Measurements from ENCODE around the gene RPS6KL1.

RPS6KL1 gene

GRCh38 chr14:74948228-74949175 lies 25.4 kb upstream of the RPS6KL1 start:
- H3K4me3 ChIP-seq (ENCODE audit: low read depth, low read length) = no peak overlapping the region
- no peak for DNase-seq (ENCODE audit: low read depth)
- TF ChIP-seq, protein P1, sequence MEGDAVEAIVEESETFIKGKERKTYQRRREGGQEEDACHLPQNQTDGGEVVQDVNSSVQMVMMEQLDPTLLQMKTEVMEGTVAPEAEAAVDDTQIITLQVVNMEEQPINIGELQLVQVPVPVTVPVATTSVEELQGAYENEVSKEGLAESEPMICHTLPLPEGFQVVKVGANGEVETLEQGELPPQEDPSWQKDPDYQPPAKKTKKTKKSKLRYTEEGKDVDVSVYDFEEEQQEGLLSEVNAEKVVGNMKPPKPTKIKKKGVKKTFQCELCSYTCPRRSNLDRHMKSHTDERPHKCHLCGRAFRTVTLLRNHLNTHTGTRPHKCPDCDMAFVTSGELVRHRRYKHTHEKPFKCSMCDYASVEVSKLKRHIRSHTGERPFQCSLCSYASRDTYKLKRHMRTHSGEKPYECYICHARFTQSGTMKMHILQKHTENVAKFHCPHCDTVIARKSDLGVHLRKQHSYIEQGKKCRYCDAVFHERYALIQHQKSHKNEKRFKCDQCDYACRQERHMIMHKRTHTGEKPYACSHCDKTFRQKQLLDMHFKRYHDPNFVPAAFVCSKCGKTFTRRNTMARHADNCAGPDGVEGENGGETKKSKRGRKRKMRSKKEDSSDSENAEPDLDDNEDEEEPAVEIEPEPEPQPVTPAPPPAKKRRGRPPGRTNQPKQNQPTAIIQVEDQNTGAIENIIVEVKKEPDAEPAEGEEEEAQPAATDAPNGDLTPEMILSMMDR (IDR thresholded peaks at IDR 0.05; ENCODE audit: low read depth, low read length, missing control alignments) = no peak
- in situ Hi-C loops (cut with HindIII; ENCODE audit: low sequenced_read_pairs) = no loop called here

DNA sequence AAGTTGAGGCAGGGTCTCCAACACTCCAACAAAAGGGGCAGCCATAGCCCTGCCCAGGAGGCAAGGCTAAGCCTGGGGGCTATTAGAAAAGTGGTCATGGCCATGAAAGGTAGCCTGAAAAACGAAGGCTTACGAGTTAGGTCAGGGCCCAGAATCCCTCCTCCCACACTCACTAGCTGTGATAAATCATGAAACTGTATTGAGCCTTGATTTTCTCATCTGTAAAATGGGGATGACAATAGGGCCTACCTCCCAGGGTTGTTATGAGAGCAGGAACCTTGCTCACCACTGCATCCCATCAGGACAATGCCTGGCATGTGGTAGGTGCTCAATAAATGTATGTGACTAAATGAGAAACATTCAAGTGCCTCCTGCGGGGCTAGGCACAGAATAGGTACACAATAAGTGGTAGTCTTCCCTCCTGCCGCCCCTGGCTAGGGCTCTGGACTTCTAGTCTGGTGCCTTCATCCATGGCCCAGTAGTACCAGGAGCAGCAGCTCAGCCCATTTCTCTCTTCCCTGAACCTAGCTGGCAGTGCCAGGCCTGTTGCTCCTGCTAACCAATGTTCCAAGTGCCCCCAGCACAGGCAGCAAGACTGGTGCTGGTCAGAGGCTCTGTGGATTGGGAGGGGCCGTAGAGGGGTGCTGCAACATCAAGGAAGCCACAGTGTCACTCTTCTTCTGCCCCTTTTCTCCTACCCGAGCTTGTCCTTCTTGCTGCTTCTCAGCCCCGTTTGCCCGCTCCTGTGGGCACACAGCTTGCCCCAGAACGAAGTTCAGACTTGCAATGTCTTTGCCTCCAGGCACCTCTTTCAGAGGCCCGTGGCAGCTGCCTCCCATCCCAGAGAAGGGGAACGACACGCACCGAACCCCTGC lies 24.5 kb upstream of the RPS6KL1 start:
- TF ChIP-seq, protein P1 (IDR thresholded peaks at IDR 0.05; ENCODE audit: low read depth, low read length, missing control alignments) = no peak
- DNase-seq (ENCODE audit: low read depth) = no peak
- in situ Hi-C loops (cut with HindIII; ENCODE audit: low sequenced_read_pairs) = no loop called here
- H3K4me3 ChIP-seq (ENCODE audit: low read depth, low read length) = no peak overlapping the region

- TF ChIP-seq, protein P1 (IDR thresholded peaks at IDR 0.05; ENCODE audit: low read depth, low read length, missing control alignments) = no peak
- in situ Hi-C loops (cut with HindIII; ENCODE audit: low sequenced_read_pairs) = no loop called here
- no peak overlapping the region for H3K4me3 ChIP-seq (ENCODE audit: low read depth, low read length)
- no peak for DNase-seq (ENCODE audit: low read depth)
Measured at GRCh38 chr14:74946659-74947281, 23.7 kb upstream of the RPS6KL1 start.

DNA sequence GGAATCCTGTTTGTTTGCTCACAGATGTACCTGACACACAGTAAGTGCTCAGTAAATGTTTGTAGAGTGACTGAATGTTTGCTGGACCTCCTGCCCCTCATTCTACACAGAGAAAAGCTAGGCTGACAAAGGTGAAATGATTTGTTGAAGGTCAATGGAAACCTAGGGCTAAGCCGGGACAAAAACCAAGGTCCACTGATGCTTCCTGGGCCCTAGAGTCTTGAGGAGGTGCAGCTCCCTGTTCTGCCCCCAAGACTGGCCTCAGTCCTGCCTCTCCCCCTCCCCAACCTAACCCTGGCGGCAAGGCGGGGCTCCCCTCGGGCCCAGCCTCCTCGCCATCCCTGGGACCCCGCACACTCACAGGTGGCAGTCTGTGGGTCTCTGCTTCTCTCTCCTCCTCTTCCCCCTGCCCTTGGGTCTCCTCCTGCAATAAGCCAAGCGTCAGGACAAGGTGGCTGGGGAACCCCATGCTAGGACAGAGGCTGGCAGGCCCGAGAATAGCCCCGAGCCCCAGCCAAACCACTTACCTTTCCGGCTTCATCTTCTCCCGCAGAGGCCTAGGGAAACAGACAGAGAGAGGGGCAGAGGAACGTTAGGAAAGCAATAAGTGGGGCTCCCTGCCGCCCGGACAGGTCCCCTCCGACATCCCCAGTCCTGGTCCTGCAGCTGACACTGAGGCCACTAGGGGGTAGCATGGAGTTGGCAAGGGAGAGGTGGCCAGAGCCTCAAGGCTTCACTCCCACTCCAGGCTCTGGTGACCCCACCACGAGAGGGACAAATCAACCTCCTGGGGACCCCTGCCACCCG lies 23.0 kb upstream of the RPS6KL1 start:
- in situ Hi-C loops (cut with HindIII; ENCODE audit: low sequenced_read_pairs) = no loop called here
- no peak for DNase-seq (ENCODE audit: low read depth)
- no peak overlapping the region for H3K4me3 ChIP-seq (ENCODE audit: low read depth, low read length)
- TF ChIP-seq, protein P1 (IDR thresholded peaks at IDR 0.05; ENCODE audit: low read depth, low read length, missing control alignments) = peak; percentile 97

DNA sequence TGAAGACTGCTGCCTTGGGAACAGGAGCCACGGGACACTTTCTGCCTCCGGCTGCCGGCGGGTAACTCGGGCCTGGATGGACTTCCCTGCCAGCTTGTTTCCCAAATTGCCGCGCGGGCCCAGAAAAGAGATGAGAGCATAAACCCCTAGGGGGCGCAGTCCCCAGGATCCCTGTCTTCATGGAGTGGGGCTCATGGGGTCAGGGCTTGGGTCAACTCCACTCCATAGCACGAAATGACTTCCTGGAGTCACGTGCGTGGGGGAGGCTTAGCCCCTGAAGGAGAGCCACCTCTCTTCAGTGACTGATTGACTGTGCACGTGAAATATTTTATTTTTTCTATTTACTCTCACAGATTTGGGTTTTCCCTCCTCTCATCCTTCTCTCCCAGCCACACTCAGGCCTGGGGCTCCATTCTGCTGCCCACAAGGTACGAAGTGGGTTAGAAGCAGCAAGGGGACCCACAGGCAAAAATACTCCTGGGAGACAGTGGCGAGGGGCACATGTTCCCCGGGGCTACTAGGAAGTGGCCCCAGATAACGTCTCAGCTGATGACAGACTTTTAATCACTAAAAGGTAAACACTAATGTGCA lies 22.3 kb upstream of the RPS6KL1 start:
- in situ Hi-C loops (cut with HindIII; ENCODE audit: low sequenced_read_pairs) = no loop called here
- no peak for DNase-seq (ENCODE audit: low read depth)
- TF ChIP-seq, protein P1 (IDR thresholded peaks at IDR 0.05; ENCODE audit: low read depth, low read length, missing control alignments) = peak; percentile 69
- no peak overlapping the region for H3K4me3 ChIP-seq (ENCODE audit: low read depth, low read length)

Data from astrocyte of the cerebellum (primary cell).